Ovary (tissue), 3 donors: ENCODE data around the gene PRKACB.

Source experiments
- EP300 ChIP-seq: sonication (generic); formaldehyde crosslinking; IDR thresholded peaks from one replicate; pipeline ENCODE4 v1.6.1; 2017; ENCODE audit warnings: antibody characterized with exemption
- POLR2A ChIP-seq: fragments of 450-650 bp; IDR thresholded peaks from one replicate; pipeline ENCODE4 v1.6.1; 2017; ENCODE audit warnings: antibody characterized with exemption, mild to moderate bottlenecking, moderate library complexity
- TF ChIP-seq, protein P1 (sequence below), 3 donors: fragments of 450-650 bp in 2 of 3; fragments of 200-600 bp in 1 of 3; IDR thresholded peaks; one replicate each; pipeline versions ENCODE4 v1.5.1 to v1.8.0; 2016 to 2022; ENCODE audit warnings: antibody characterized with exemption in 3 of 3, mild to moderate bottlenecking in 1 of 3
- donor health status: DM: no; HTN: no; CAD: no.

DNA sequence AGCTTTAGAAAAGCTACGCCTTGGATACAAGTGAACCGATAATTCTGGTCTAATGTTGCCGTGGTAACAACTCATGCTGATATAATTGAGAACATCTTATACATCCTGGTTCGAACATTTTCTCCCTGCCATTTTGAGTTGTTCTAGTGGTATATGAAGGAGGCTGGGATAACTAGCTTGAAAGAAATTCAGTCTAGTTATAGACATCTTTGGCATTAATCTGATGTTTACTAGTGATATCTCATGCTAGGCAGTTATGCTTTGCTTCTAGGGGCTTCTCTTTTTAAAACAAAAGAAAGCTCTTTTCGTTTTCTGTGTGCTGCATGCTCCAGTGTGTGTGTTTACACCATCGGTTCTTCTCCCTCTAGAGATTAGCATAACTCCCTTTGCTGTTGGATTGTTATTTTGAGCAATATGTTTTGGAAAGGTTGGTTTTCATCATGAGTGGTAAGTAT lies 20.5 kb downstream of the PRKACB start:
- TF ChIP-seq, protein P1, sequence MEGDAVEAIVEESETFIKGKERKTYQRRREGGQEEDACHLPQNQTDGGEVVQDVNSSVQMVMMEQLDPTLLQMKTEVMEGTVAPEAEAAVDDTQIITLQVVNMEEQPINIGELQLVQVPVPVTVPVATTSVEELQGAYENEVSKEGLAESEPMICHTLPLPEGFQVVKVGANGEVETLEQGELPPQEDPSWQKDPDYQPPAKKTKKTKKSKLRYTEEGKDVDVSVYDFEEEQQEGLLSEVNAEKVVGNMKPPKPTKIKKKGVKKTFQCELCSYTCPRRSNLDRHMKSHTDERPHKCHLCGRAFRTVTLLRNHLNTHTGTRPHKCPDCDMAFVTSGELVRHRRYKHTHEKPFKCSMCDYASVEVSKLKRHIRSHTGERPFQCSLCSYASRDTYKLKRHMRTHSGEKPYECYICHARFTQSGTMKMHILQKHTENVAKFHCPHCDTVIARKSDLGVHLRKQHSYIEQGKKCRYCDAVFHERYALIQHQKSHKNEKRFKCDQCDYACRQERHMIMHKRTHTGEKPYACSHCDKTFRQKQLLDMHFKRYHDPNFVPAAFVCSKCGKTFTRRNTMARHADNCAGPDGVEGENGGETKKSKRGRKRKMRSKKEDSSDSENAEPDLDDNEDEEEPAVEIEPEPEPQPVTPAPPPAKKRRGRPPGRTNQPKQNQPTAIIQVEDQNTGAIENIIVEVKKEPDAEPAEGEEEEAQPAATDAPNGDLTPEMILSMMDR (IDR thresholded peaks at IDR 0.05) = no peak
- TF ChIP-seq POLR2A (no peak), EP300 (no peak)
